H4 (cell line): ENCODE measurements around the gene MEIOC. TPM values are rescaled to one million over a fixed set of nuclear protein-coding genes. Genes with fewer than 3 reads are reported as not detected.
A peak's percentile ranks its signal among the peaks of the same experiment; 100 is the strongest.
"Not testable (repeated sequence)": the region's sequence is repeated elsewhere in the genome, so short reads cannot be mapped to it uniquely, and the experiment has no call there.

Experiments used
- DNase-seq: peaks from one replicate; pipeline ENCODE4 v3.0.0-alpha.2; 2015; ENCODE audit warnings: low spot score
- total RNA-seq: library from RNA; depleted of rRNA; stranded (reverse); fragments of >200 nt; shearing (Covaris generic); gene quantifications from 2 replicates; pipeline ENCODE4 v1.2.3, GENCODE V29; 2014

Gene MEIOC
- total RNA-seq, 1 experiment from 2014 or later, result 16.4 TPM

DNA sequence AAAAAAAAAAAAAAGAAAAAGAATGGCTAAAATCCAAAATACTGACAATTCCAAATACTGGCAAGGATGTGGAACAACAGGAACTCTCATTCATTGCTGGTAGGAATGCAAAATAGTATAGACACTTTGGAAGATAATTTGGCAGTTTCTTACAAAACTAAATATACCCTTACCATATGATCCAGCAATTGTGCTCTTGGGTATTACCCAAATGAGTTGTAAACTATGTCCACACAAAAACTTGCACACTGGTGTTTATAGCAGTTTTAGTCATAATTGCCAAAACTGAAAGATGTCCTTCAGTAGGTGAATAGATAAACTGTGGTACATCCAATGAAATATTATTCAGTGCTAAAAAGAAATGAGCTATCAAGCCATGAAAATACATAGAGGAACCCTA is 8.5 kb upstream of the MEIOC start:
- no peak for DNase-seq

DNA sequence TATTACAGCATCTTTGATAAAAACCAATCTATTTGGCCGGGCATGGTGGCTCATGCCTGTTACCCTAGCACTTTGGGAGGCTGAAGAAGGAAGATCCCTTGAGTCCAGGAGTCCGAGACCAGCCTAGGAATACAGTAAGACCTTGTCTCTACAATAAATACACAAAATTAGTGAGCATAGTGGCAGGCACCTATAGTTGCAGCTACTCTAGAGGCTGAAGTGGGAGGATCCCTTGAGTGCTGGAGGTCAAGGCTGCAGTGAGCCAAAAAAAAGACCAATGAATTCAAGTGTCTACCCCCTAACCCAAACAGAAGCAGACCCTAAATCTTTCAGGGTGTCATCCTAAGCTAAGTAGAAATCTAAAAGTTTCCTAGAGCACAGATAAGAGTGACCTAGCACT is 7.3 kb upstream of the MEIOC start:
- DNase-seq, result no peak

DNA sequence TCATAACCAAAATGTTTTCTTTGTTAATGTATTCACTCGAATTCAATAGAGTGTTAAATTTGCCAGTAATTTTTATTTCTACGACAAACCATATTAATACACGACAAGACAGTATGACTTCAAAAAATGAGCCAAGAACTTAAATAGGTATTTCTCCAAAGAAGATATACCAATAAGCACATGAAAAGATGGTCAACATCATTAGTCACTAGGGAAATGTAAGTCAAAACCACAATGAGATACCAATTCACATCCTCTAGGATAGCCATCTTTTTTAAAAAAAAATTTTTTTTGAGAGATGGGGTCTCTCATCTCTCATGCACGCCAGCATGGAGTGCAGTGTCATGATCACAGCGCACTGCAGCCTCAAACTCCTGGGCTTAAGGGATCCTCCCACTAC is 5.0 kb upstream of the MEIOC start:
- DNase-seq, result no peak

DNA sequence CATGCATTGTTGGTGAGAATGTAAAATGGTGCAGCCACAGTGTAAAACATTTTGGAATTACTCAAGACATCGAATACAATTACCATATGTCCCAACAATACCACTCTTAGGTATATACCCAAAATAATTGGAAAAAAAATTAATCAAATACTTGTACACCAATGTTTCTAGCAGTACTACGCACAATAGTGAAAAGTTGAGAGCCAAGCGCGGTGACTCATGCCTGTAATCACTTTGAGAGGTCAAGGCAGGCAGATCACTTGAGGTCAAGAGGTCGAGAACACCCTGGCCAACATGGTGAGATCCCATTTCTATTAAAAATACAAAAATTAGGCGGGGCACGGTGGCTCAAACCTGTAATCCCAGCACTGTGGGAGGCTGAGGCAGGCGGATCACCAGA is 3.5 kb upstream of the MEIOC start:
- no peak for DNase-seq

DNA sequence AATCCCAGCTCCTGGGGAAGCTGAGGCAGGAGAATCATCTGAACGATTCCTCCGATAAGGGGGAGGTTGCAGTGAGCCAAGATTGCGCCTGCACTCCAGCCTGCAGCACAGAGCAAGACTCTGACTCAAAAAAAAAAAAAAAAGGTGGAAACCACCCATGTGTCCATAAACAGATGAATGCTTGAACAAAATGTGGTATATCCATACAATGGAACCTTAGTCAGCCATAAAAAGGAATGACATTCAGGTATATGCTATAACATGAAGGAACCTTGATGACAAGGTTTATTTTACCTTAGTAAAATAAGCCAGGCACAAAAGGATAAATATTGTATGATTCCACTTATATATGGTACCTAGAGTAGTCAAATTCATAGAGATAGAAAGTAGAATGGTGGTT is 2.9 kb upstream of the MEIOC start:
- no peak for DNase-seq

DNA sequence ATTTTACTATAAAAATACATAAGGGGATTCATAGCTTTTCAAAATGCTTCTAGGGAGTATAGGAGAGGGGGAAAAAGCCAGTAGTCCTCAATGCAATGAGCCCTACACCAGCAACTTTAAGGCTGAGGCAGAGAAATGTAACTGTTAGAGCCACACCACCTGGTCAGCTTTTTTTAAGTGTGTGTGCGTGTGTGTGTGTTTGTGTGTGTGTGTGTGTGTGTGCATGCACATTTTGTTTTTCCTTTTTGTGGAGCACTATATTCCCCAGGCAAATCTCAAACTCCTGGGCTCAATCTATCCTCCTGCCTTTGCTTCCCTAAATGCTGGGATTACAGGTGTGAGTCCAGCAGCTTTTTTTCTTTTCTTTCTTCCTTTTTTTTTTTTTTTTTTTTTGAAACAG is 2.3 kb upstream of the MEIOC start:
- DNase-seq, result no peak

DNA sequence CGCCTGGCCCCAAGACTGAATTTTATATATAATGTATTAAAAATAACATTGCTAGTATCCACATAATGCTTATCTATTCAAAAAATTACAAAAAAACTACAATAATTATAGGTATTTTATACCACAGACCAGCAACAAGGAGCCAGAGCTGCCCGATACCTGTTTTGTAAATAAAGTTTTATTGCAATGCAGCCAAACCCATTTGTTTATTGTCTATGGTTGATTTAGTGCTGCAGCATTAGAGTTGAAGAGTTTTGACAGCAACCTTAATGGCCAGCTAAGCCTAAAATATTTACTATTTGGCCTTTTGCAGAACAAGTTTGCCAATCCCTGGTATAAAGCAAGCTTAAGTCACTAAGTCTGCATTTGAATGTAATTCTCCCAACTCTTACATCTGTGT is 5.6 kb downstream of the MEIOC start:
- DNase-seq, result no peak

DNA sequence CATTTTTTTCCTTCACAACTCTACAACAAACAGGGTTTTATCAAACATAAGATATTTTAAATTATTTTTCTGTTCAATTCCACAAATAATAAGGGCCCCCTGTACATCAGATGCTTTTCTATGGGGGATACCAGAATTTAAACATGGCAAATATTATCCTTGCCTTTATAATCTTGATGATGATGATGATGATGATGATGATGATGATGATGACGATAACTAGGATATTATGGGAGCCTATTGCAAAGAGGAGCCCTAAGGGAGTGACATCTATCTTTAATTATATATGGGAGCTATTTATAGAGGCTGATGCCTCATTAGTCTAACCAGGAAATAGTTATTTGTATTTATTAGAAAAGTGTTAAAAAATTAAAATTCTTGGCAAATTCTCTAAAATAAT is 6.8 kb downstream of the MEIOC start:
- DNase-seq, result no peak

DNA sequence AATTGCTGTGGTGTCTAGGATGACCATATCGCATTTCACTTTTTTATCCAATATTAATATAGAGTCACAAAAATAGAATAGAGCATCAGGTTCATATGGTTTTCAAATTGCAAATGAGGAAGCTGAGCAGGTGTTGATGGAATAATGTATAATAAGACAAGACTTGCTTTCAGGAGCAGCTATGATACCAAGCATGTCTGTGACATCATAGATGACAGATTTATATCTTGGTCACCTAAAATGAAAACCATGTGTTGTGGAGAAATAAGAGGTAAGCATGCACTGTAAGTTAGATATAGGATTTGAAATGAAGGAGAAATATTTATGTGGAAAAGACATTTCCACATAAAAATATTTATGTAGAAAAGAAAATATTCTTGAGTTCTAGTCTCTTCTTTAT is 8.6 kb downstream of the MEIOC start:
- DNase-seq, result no peak

DNA sequence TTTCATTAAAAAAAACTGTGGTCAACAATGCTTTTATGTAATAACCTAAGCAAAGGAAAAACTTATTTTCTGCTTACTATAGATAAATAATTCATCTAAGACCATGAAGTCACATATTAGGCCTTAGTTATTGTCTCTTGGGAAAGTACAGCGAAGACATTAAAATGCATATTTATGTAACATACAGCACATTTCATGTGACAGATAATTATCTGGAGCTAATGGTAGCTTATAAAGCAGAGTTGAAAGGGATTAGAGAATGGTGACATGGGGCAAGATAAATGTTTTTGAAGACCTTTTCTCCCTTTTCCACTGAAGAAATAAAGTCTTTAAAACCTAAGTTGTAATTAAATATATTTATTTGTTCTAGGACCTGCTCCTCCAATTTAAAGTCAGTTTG is 9.7 kb downstream of the MEIOC start:
- DNase-seq, result no peak

DNA sequence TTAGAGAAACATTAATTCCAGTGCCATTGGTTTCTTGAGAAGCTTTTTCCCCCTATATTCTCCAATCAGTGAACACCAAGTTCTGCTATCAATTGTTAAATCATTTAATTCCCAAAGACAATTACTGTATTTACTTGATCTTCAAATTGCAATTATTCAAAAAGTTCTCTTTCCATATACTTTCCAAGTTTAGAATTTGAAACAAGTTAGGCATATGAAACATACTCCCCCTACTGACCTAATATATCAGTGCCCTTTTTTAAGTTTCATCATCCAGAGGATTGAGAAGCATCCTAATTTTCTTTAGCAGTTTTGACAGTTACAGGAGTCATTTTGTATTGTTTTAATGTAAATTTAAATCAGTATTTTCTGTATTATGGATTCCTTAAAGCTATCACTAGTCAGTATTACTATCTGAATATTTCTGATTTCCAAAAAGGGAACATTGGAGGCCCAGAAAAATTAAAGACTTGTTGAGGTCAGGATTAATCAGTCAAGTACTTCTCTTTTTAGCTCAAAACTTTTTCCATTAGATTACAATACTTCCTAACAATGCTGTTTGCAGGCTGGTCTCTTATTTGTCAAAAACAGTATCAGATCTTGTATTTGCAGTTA is 16.3 kb downstream of the MEIOC start:
- DNase-seq, result peak; percentile 30

DNA sequence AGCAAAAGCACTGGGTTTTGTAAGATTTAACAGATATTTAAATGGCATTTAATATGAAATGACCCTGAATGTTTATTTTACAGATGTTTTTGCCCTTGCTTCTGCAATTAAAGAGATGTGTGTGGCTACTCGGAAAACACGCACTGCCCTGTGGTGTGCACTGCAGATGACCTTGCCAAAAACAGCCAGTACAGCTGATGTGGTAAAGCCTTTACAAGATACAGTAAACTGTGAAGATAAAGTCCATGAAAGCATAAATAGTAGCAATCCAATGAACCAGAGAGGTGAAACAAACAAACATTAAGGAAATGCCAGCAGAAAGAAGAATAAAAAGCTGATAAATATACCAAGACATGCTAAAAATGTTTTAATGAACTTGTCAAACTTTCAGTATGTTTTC is 17.6 kb downstream of the MEIOC start:
- peak; percentile 52 for DNase-seq

DNA sequence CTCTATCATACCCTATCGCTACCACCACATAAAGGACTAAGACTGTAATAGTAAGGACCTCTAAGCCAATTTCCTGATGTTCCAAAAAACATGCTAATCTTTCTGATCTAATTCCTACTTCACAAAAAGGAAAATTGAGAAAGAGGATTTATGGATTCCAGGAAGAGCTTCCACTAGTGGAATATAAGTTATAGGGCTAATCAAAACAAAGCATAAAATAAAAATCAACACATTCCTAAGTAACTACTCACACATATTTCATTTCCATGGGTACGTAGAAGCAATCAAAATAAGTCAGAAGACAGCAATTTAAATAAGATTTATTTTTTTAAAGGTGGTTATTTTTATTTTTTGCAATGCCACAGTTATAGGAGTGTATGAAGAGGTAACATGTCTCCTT is 20.9 kb downstream of the MEIOC start:
- DNase-seq, result no peak

DNA sequence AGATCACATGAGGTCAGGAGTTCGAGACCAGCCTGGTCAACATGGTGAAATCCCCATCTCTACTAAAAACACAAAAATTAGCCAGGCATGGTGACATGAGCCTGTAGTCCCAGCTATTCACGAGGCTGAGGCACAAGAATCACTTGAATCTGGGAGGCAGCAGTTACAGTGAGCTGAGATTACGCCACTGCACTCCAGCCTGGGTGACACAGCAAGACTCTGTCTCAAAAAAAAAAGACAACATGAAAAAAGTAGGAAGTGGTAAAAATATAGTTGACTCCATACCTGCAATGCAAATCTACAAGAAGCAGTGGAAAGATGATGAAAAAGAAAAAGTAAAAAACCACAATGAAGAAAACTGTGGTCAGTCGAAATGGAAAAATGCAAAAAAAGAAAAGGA is 27.0 kb downstream of the MEIOC start:
- DNase-seq, result not testable (repeated sequence)

DNA sequence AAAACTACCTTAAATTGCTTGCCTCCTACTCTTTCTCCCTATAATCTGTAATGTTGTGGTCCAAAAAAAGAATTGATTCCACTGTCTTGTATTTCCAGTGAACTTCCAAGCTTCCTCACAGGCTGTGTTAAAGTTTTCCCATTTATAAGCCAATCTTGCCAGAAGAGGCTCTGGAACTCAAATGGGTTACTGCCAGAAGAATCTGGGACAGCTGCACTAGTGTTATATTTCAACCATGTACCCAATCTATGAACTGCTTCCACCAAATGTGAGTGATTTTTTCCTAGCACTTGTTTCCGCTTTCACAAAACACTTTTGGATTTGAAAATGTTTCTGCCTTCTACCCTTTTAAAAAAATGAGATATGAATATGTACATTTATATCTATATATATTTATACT is 31.5 kb downstream of the MEIOC start:
- DNase-seq, result no peak

DNA sequence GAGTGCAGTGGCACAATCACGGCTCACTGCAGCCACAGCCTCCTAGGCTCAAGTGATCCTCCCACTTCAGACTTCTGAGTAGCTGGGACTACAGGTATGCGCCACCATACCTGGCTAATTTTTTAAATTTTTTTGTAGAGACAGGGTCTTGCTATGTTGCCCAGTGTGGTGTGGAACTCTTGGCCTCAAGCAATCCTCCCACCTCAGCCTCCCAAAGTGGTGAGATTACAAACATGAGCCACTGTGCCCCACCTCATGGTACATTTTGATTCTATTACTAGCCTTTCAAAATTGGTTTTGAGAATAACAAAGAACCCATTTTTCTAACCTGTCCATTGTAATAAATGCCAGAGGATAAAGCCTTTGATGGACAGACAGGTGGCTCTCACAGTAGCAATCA is 31.9 kb downstream of the MEIOC start:
- DNase-seq, result no peak

DNA sequence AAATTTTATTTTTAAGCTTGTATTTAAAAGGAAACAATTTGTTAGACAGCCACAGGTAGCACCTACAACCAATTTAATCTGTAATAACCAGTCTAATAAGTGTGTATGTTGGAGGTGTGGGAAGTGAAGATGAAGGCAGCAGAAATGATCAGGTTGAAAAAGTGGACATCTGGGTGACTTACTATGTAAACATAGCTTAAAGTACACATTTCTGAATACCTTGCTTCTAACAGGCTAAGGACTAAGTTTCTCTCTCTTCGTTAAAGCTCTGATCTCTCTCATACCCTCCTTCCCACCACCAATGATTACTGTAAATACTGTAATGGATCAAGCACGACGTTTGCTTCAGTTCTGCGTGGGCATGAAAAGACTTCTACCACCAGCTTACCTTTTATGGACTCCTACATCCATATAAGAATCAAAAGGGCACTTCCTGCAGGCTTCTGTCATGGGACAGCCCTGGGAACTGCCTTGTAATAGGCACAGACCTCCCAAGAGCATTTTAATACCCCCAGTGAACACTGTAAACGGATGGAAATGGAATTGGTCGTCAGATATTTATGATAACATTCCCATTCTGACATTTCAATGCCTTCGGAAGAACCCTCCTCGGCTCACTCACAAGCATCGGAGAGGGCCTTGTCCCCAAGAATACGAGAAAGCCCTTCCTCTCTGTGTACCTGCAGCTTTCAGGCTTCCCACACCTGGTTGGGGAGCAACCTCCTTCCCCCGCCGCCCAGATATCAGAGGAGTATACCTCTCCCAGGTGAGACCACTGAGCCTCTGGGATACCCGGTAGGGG is 32.6 kb downstream of the MEIOC start:
- no peak for DNase-seq

DNA sequence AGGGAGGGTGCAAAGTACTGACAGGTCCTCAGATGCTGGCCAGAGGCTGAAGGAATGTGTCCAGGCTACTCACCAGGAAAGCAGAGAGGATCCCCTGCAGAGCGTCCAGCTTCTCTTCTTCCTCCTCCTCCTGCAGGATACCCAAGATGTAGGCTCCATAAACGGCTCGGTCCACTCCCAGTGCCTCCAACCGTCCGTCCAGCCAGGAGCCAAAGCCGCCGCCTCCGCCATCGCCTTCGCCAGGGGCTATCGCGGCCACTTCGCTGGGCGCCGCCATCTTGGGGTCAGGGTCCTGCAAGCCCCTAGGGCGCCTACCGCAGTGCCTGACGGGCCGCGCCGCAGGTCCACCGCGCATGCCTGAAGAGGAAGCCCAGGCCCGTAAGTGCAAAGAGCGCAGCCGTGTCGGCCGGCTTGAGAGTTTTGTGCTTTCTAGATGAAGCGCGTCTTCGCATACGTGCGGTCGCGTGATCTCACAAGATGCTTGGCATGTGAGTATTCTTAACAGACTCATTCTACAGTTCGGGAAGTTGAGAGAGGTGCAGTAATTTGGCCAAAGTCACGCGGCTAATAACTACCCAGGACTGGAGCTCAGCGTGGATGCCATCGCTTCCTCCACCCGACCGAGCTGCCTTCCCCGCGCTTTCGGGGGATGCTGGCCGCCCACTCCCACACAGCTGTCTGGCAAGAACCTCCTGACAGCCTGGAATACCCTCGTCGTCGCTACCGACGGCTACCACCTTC is 33.4 kb downstream of the MEIOC start, which contains the start of gene CCDC43:
TSS of gene CCDC43 (minus strand) at position 300 of the 741 bp plus-strand sequence. CDS start at position 277, 23 bp downstream.
- DNase-seq, result peak; percentile 91

DNA sequence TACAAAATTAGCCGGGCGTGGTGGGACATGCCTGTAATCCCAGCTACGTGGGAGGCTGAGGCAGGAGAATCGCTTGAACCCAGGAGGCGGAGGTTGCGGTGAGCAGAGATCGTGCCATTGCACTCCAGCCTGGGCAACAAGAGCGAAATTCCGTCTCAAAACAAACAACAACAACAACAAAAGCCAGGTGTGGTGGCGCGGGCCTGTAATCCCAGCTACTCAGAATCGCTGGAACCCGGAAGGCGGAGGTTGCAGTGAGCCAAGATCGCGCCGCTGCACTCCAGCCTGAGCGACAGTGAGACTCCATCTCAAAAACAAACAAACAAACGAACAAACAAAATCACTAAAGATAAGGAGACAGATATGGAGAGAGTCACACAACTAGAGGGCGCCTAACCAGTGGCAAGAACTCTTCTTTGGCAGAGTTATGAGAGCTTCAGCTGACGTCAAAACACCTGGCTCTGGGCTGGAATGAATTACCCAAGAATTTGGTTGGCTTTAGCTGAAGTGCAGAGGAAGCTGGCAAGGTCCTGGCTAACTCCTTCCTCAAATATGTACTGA is 34.6 kb downstream of the MEIOC start:
- peak; percentile 62 for DNase-seq

DNA sequence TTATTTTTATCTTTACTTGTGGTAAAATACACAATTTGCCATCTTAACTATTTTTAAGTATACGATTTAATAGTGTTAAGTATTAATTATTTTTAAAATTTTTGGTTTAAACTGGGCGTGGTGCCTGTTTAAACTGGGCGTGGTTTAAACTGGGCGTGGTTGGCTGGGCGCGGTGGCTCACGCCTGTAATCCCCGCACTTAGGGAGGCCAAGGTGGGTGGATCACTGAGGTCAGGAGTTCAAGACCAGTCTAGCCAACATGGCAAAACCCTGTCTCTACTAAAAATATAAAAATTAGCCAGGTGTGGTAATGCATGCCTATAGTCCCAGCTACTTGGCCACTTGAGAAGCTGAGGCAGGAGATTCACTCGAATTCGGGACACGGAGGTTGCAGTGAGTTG is 37.3 kb downstream of the MEIOC start:
- no peak for DNase-seq

DNA sequence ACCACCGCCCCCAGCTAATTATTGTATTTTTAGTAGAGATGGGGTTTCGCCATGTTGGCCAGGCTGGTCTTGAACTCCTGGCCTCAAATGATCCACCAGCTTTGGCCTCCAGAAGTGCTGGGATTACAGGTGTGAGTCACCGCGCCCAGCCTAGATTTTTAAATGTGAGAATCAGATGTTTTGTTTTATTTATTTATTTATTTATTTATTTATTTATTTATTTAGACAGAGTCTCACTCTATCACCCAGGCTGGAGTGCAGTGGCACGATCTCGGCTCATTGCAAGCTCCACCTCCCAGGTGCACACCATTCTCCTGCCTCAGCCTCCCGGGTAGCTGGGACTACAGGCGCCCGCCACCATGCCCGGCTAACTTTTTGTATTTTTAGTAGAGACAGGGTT is 44.0 kb downstream of the MEIOC start:
- not testable (repeated sequence) for DNase-seq

DNA sequence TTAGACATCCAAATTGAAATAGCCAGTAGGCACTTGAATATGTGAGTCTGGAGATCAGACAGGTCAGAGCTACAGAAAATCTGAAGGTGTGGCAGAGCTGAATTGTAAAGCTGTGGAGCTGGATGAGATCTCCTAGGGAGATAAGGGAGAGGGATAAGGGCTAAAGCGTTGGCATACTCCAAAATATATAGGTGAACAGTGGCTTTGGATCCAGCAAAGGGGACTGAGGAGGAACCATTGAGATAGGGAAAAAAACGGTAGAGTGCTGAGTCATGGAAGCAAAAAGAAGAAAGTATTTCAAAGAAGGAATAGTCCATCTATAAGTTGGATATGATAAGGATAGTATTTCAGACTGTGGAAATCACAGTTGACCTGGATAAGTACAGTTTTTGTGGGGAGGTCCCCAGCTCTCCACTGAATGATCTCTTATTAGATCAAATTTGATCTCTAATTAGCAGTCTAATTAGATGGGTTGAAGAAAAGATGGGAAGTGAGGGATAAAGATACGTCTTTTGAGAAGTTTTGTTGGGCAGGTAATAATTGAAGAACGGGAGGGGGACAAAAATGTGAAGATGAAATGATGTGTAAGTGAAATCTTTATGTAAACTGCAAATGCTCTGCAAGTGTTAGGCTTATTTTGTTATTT is 51.6 kb downstream of the MEIOC start:
- DNase-seq, result no peak
